Measurements from ENCODE around the gene AKAP8. TPM values are rescaled to one million over a fixed set of nuclear protein-coding genes. Genes with fewer than 3 reads are reported as not detected.

AKAP8 gene
- total and polyA plus RNA-seq, 9 of the 15 experiments (the other 6 are each of a cell fraction or from before 2014, with no cell fraction given): 3.4 to 56.5 (median 15.0) TPM

- TF ChIP-seq ZBTB40 (IDR thresholded peaks at IDR 0.05) (0 out of 2 replicates have a peak, but pooled peaks have one; percentile 13), ZBTB40 (CRISPR knock-in tag; IDR thresholded peaks at IDR 0.05) (no peak)
Observed at GRCh38 chr19:15418231-15418578, 38.6 kb upstream of the AKAP8 start (continued).
